ENCODE data around the gene ITK.

The ITK gene

GRCh38 chr5:157148734-157149615, 31.7 kb upstream of the ITK start:
- TF ChIP-seq CTCF (conservative IDR thresholded peaks at IDR 0.05; ENCODE audit: low read depth, low read length), result peak; percentile 95
- peak; percentile 26 for DNase-seq (ENCODE audit: low read depth)
- H3K4me3 ChIP-seq (ENCODE audit: low read length), result no peak overlapping the region

GRCh38 chr5:157150995-157151394, 29.6 kb upstream of the ITK start:
- no peak for TF ChIP-seq CTCF (conservative IDR thresholded peaks at IDR 0.05; ENCODE audit: low read depth, low read length)
- H3K4me3 ChIP-seq (ENCODE audit: low read length), result no peak overlapping the region
- DNase-seq (ENCODE audit: low read depth), result no peak

DNA sequence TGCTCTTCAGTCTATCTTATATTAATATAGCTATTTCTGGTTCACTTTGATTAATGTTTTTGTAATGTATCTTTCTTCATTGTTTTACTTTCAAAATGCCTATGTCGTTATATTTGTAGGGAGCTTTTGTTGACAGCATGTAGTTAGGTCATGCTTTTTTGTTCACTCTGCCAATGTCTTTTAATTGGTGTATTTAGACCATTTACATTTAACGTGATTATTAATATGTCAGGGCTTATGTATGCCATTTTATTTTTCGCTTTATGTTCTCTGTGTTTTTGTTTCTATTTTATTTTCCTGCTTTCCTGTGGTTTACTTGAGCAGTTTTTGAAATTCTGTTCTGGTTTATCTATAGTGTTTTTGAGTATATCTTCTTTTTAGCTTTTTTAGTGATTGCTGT, 25.3 kb upstream of the ITK start:
- TF ChIP-seq CTCF (conservative IDR thresholded peaks at IDR 0.05; ENCODE audit: low read depth, low read length), result no peak
- no peak for DNase-seq (ENCODE audit: low read depth)
- no peak overlapping the region for H3K4me3 ChIP-seq (ENCODE audit: low read length)

DNA sequence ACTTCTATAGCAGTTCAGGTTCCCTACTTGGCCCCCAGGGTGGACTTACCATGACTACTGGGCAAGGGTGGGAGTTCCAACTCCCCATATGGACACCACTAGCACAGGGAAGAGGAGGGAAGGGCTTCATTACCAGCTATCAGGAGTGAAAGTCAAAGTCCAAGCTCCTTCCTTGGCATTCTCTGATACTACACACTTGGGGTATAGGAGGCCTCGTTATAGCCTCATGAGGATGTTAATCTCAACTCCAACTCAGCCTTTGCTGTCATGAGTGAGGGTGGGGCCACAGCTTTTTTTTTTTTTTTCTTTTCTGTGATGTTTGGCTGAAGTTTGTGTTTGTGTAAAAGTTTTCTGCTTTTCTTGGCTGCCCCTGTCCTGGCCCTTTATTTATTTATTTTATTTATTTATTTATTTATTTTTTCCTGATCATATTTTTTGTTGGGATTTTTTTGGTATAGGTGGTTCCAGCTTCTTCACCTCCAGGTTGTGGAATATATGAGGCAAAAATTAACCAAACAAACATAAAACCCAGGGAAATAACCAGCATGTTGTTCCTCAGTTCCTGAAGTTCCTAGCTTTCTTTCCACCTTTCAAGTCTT, 23.2 kb upstream of the ITK start:
- DNase-seq (ENCODE audit: low read depth), result no peak
- TF ChIP-seq CTCF (conservative IDR thresholded peaks at IDR 0.05; ENCODE audit: low read depth, low read length), result no peak
- no peak overlapping the region for H3K4me3 ChIP-seq (ENCODE audit: low read length)

DNA sequence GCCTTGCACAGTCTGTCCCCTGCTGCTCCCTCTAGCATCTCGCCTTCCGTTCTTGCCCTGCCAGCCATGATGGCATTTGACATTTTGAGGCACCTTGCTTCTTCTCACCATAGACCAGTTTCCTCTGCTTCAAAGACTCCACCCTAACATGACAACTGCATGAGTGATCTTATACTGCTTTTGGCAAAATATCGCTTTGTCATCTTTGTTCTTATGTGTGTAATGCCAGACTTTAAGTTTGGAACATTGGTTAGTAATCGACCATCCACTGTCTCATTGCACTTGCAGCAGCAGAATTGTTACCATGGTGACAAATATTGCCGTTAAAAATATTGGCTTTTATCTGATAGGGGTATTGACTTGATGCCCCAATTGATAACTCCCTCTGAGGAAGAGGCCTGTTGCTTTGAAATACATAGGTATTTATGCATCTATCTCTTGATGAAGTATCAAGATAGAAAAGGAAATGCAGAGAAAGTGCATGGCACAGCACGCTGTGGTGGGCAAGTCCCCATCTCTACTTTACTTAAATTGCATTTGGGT, 21.4 kb upstream of the ITK start:
- TF ChIP-seq CTCF (conservative IDR thresholded peaks at IDR 0.05; ENCODE audit: low read depth, low read length), result no peak
- H3K4me3 ChIP-seq (ENCODE audit: low read length), result no peak overlapping the region
- DNase-seq (ENCODE audit: low read depth), result no peak

GRCh38 chr5:157160001-157160400, 20.6 kb upstream of the ITK start:
- TF ChIP-seq CTCF (conservative IDR thresholded peaks at IDR 0.05; ENCODE audit: low read depth, low read length), result no peak
- H3K4me3 ChIP-seq (ENCODE audit: low read length), result no peak overlapping the region
- DNase-seq (ENCODE audit: low read depth), result no peak
